ENCODE measurements around the gene TEDC1.

- TF ChIP-seq, protein P1, sequence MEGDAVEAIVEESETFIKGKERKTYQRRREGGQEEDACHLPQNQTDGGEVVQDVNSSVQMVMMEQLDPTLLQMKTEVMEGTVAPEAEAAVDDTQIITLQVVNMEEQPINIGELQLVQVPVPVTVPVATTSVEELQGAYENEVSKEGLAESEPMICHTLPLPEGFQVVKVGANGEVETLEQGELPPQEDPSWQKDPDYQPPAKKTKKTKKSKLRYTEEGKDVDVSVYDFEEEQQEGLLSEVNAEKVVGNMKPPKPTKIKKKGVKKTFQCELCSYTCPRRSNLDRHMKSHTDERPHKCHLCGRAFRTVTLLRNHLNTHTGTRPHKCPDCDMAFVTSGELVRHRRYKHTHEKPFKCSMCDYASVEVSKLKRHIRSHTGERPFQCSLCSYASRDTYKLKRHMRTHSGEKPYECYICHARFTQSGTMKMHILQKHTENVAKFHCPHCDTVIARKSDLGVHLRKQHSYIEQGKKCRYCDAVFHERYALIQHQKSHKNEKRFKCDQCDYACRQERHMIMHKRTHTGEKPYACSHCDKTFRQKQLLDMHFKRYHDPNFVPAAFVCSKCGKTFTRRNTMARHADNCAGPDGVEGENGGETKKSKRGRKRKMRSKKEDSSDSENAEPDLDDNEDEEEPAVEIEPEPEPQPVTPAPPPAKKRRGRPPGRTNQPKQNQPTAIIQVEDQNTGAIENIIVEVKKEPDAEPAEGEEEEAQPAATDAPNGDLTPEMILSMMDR (IDR thresholded peaks at IDR 0.05) = no peak
- TF ChIP-seq POLR2A (IDR thresholded peaks at IDR 0.05) = no peak
Observed at GRCh38 chr14:105482486-105483110, 8.4 kb upstream of the TEDC1 start.
